Activated naive CD8-positive, alpha-beta T cell treated with anti-CD3 and anti-CD28 coated beads, Interleukin-2, amount 50 U/mL, for 24 hours (primary cell): ENCODE data around the gene C5orf46.
A peak's percentile ranks its signal among the peaks of the same experiment; 100 is the strongest.

Experiments
- ATAC-seq: fragments of 150-1000 bp; cut with Tn5 transposase; one replicate; pipeline ENCODE4 v1.10.0; 2021
- DNase-seq: peaks from one replicate; pipeline ENCODE4 v3.0.0; 2021
- H3K27ac Mint-ChIP-seq: one replicate; pipeline ENCODE4 v1.8.0; 2021; ENCODE audit warnings: mild to moderate bottlenecking, mixed read lengths
- H3K27me3 Mint-ChIP-seq: one replicate; pipeline ENCODE4 v1.8.0; 2021; ENCODE audit warnings: mixed read lengths
- H3K36me3 Mint-ChIP-seq: one replicate; pipeline ENCODE4 v1.8.0; 2021; ENCODE audit warnings: low read depth, mixed read lengths
- H3K4me1 Mint-ChIP-seq: one replicate; pipeline ENCODE4 v1.8.0; 2021; ENCODE audit warnings: mixed read lengths
- H3K4me3 Mint-ChIP-seq: one replicate; pipeline ENCODE4 v1.8.0; 2021; ENCODE audit warnings: mild to moderate bottlenecking, moderate library complexity, mixed read lengths
- H3K9me3 Mint-ChIP-seq: one replicate; pipeline ENCODE4 v1.8.0; 2021; ENCODE audit warnings: mixed read lengths

The C5orf46 gene

DNA sequence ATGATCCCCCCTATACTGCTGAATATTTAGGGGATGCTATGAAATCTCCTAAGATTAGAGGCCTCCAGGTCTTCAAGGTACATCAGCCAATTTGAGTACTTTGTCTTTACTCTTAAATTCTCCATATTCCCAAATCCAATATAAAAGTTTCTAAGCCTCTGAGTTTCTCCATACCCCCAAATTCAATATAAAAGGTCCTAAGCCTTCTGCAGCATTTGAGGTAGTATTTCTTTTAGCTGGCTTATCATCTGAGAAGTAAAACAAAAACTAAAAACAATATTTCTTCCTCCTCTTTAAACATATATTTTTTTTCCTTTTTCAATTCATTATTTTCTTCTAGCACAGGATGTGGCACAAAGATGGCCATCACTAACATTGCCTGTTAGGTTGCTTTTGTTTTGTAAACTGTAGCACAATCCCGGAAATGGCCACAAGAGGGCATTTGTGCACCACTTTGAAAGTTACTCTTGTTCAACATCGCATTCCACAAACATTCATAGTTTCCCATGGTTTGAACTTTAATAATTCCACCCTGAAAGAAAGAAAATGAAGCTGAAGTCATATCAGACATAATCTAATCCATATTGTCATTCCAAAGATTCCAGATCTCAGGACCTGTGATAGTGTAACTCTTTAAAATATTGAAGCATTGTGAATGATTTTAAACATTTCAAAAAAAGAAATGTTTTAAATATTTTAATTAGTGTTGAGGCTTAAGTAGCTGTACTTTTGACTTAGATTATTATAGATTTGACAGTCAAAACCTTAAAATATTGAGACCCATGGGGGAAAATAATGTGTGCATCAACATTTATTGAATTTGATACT is 48.8 kb downstream of the C5orf46 start:
- H3K4me1 Mint-ChIP-seq = peaks cover 3% of the 10 kb centered on the region
- DNase-seq = peak; percentile 49
- peaks cover 4% of the 10 kb centered on the region for H3K27me3 Mint-ChIP-seq
- ATAC-seq = no peak
- H3K4me3 Mint-ChIP-seq = no peak overlapping the region
- no peaks in the 10 kb centered on the region for H3K9me3 Mint-ChIP-seq
- no peaks in the 10 kb centered on the region for H3K36me3 Mint-ChIP-seq
- no peak overlapping the region for H3K27ac Mint-ChIP-seq

DNA sequence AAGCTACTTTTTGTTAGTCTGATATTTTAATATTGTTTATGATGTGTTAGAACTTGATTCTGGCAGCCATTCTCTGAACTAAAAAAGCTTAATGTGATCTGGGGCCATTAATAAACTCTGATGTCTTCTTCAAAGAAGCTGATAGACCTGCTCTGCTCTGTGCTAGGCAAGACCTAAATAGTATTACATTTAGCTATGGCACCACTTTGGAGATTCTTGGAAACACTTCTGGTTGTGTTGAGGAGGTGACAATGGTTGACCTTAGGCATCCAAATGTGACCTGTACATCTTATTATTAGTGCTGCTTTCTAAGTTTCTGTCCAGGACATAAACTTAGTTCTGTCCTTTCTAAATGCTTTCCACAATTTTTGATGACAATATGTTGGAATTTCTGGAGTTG is 49.5 kb downstream of the C5orf46 start:
- Mint-ChIP-seq H3K4me3 (no peak overlapping the region), H3K27ac (no peak overlapping the region), H3K27me3 (peaks cover 4% of the 10 kb centered on the region), H3K9me3 (no peaks in the 10 kb centered on the region), H3K36me3 (no peaks in the 10 kb centered on the region), H3K4me1 (peaks cover 3% of the 10 kb centered on the region)
- ATAC-seq (no peak), DNase-seq (no peak)

DNA sequence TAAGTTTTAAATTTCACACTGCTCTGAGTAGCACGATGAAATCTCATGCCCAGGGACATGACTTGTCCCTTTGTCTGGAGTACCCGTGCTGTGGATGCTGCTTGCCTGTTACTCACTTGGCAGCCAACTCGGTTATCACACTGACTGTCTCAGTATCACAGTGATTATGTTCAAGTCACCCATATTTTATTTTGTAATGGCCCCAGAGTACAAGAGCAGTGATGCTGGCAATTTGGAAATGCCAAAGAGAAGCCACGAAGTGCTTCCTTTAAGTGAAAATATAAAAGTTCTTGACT is 50.6 kb downstream of the C5orf46 start:
- H3K4me1 Mint-ChIP-seq = peaks cover 3% of the 10 kb centered on the region
- H3K36me3 Mint-ChIP-seq = no peaks in the 10 kb centered on the region
- DNase-seq (no peak), ATAC-seq (no peak)
- peaks cover 4% of the 10 kb centered on the region for H3K27me3 Mint-ChIP-seq
- H3K27ac Mint-ChIP-seq = no peak overlapping the region
- H3K9me3 Mint-ChIP-seq = no peaks in the 10 kb centered on the region
- no peak overlapping the region for H3K4me3 Mint-ChIP-seq

DNA sequence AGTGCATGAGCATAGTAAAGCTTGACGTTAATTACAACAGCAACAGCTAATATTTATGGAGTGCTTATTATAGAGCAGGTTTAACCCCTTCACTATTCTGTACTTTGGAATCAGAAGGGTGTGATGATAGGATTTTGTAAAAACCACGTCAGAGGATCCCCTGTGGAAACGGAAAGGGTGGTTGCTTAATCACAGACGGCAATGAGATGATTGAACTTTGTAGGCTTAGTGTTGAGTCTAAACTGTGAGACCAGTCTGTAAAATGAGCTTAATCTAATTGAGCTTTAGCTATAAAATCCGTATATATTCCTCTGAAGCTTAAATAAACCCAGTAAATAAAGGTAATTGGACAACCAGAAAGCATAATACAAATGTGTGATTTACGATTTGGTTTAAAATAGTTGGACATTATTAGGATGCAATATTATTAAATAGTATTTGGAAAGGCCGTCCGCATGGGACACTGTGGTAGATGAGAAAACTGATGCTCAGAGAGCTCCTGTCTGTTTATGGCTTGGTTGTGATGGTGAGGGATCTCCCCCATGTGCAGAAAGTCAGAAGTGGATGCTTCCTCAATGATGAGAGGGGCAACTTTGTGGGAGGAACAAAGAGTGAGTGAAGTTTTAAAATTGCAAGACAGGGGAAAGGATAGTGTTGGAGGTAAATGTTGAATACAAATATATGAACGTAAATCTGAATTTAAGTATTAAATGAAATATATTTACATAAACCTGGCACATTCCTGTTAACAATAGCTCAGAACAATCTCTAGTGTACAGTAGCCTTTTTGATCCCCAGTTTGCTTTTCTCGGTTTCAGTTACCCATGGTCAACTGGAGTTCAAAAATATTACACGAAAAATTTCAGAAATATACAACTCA is 51.2 kb downstream of the C5orf46 start:
- H3K27me3 Mint-ChIP-seq = peaks cover 4% of the 10 kb centered on the region
- H3K4me3 Mint-ChIP-seq = no peak overlapping the region
- no peaks in the 10 kb centered on the region for H3K9me3 Mint-ChIP-seq
- H3K27ac Mint-ChIP-seq = no peak overlapping the region
- no peak for ATAC-seq
- H3K36me3 Mint-ChIP-seq = no peaks in the 10 kb centered on the region
- no peak for DNase-seq
- H3K4me1 Mint-ChIP-seq = peaks cover 3% of the 10 kb centered on the region

DNA sequence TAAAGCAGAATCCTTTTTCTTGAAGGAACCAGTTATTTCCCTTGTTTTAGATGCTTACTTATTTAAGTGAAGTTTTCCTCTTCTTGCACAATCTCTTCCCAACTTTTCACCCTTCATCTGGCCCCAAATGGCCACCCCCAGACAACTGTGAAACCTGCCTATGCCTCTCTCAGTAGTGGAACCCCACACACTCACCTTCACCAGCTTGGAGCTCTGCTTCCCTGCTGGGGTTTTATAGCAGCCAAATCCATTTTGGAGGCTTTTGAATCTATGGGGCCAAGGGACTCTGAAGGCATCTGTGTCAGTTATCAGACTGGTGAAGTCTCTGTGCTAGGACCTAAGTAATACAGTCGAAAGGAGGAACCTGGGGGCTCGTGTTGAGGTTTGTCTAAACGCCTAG is 52.0 kb downstream of the C5orf46 start:
- no peaks in the 10 kb centered on the region for H3K9me3 Mint-ChIP-seq
- peaks cover 3% of the 10 kb centered on the region for H3K4me1 Mint-ChIP-seq
- no peak for ATAC-seq
- no peak for DNase-seq
- no peak overlapping the region for H3K27ac Mint-ChIP-seq
- no peaks in the 10 kb centered on the region for H3K36me3 Mint-ChIP-seq
- no peak overlapping the region for H3K4me3 Mint-ChIP-seq
- H3K27me3 Mint-ChIP-seq = peaks cover 4% of the 10 kb centered on the region

DNA sequence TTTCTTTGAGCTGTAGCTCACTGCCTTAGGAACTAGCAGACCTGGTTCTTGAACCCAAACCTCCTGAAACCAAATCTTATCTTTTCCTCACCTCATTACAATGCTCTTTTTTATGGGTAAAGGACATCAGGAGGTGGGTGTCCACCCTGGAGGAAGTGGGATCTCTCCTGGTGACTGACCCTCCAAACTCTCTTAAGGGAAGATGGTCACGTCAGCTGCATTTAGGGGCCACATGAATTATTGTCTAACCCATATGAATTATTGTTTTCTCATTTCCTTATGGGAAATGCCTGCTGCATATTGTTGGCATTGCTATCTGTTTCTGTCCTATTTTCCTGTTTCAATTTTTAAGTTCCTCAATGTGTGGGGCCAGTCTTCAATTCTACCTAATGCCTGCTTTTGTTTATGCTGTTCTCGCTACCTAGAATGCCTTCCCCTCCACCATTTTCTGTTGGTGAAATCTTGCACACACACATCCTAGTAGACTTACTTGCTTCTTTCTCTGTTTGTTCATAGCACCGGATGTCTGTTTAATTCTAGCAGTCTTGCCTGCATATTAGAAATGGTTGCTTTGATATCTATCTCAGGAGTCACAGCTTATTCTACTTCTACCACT is 52.9 kb downstream of the C5orf46 start:
- Mint-ChIP-seq H3K4me1 (peaks cover 3% of the 10 kb centered on the region), H3K9me3 (no peaks in the 10 kb centered on the region), H3K4me3 (no peak overlapping the region), H3K27ac (no peak overlapping the region), H3K36me3 (no peaks in the 10 kb centered on the region), H3K27me3 (peaks cover 4% of the 10 kb centered on the region)
- DNase-seq (no peak), ATAC-seq (no peak)

DNA sequence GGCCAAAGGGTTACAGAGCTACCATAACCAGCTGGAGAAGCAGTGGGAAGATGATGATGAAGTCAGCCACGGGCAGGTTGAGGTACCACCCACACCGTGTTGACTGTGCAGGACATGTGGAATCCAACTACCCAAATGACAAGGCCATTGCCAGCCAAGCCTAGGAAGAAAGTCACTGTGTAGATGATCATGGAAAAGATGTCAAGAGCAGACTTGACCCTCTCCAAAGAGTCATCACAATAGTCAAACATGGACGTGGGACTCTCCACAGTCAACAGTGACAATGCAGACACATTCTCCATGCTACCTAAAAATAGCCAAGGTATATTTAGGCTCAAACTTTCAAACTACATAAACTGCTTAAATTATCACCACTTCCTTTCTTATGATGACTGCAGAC is 54.0 kb downstream of the C5orf46 start:
- Mint-ChIP-seq H3K27ac (no peak overlapping the region), H3K9me3 (no peaks in the 10 kb centered on the region), H3K36me3 (no peaks in the 10 kb centered on the region), H3K27me3 (peaks cover 3% of the 10 kb centered on the region), H3K4me3 (no peak overlapping the region), H3K4me1 (no peaks in the 10 kb centered on the region)
- ATAC-seq = peak; percentile 57
- no peak for DNase-seq

DNA sequence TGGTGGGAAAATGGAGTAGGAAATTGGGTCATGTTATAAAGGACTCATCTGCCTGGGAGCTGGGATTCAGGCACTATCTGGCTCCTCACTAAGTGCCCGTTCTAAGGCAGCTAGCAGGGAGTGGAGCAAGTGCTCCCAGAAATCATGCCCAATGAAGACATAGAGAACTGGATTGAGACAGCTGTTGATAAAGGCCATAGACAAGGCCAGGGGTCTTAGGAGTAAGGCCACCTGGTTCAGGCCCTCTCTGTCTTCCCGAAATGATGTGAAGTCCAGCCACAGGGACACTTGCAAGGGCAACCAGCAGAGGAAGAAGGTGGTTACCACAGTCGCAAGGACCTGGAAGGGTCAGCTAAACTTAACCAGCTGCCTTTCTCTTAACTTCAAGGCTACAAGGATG is 54.8 kb downstream of the C5orf46 start:
- DNase-seq (no peak), ATAC-seq (no peak)
- no peak overlapping the region for H3K4me3 Mint-ChIP-seq
- H3K27me3 Mint-ChIP-seq = peaks cover 3% of the 10 kb centered on the region
- H3K9me3 Mint-ChIP-seq = no peaks in the 10 kb centered on the region
- H3K4me1 Mint-ChIP-seq = no peaks in the 10 kb centered on the region
- no peak overlapping the region for H3K27ac Mint-ChIP-seq
- no peaks in the 10 kb centered on the region for H3K36me3 Mint-ChIP-seq

DNA sequence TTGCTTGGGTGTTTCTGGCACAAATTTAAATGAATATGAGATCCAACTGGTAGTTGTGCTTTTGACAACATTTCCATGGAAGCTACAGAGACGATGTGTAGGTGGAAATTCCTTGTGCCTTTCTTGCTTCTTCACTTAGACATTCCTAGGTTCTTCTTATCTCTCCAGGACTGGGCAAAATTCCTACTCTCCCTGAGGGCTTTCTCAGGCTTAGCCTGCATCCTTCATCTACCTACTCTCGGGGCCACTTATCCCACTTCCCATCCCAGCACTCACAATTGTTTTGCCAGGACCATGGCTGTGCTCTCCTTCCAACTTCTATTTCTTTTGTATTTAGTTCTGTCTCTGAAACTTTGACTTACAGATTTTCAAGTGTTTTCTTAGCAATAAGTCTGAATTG is 57.1 kb downstream of the C5orf46 start:
- H3K4me3 Mint-ChIP-seq = no peak overlapping the region
- ATAC-seq = no peak
- no peaks in the 10 kb centered on the region for H3K36me3 Mint-ChIP-seq
- H3K27ac Mint-ChIP-seq = no peak overlapping the region
- H3K27me3 Mint-ChIP-seq = peaks cover 7% of the 10 kb centered on the region
- H3K9me3 Mint-ChIP-seq = no peaks in the 10 kb centered on the region
- no peak for DNase-seq
- H3K4me1 Mint-ChIP-seq = no peaks in the 10 kb centered on the region

DNA sequence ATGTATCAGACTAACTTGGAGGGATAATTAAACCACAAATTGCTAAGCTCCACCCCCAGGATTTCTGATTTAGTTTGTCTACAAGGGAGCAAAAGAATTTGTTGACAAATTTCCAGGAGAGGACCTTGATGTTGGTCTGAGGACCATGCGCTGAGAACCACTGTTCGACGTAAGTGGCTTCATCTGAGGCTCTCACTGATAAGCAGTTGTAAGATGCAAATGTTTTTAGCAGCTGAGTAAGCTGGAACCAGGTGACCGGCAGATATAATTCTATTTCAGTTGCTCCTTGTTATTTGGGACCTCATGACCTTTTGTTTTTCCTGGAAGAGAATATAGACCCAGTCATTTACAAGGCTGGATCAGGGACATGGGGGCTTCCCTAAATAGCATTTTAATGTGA is 60.7 kb downstream of the C5orf46 start:
- Mint-ChIP-seq H3K9me3 (no peaks in the 10 kb centered on the region), H3K36me3 (no peaks in the 10 kb centered on the region), H3K4me1 (no peaks in the 10 kb centered on the region), H3K4me3 (no peak overlapping the region), H3K27me3 (peaks cover 9% of the 10 kb centered on the region), H3K27ac (no peak overlapping the region)
- DNase-seq (no peak), ATAC-seq (no peak)

DNA sequence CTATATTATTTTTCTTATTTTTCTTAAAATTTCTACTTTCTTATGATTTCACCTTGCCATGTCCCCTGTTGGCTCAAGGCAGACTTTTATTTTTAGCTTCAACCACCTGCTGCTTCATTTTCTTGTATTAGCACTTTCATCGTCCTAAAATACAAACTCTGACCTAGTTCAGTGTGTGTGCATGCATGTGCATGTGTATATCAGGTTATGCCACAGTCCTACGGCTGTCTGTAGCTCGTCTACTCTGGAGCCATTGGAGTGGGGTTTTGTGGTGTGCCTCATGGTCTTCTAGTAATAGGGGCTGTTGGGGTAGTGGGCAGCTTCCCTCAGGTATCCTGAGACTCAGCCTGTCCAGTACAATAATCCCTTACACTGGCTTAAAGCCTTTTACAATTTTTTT is 61.5 kb downstream of the C5orf46 start:
- Mint-ChIP-seq H3K4me1 (no peaks in the 10 kb centered on the region), H3K27me3 (peaks cover 9% of the 10 kb centered on the region), H3K9me3 (no peaks in the 10 kb centered on the region), H3K36me3 (no peaks in the 10 kb centered on the region), H3K27ac (no peak overlapping the region), H3K4me3 (no peak overlapping the region)
- DNase-seq (no peak), ATAC-seq (no peak)

DNA sequence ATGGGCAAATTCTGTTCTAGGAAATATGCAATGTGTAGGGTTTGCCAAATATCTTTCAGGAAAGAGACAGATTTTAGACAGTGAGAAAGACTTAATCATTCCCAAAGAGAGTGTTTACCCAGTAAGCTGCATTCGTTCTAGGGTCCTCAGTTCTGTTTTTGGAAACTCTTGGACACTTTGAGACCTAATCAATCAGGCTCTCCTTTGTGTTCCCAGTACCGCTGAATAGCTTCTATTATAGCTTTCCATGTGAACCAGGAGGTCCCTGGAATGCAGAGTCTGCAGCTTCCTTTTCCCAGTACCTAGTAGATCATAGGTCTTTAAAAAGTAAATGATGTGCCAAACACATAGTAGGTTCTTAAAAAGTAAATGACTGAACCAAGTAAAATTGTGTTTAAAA is 63.5 kb downstream of the C5orf46 start:
- Mint-ChIP-seq H3K4me3 (no peak overlapping the region), H3K27me3 (peaks cover 12% of the 10 kb centered on the region), H3K36me3 (no peaks in the 10 kb centered on the region), H3K27ac (no peak overlapping the region), H3K9me3 (no peaks in the 10 kb centered on the region), H3K4me1 (no peaks in the 10 kb centered on the region)
- DNase-seq (no peak), ATAC-seq (no peak)
